ENCODE measurements around the gene KLF9. TPM values are rescaled to one million over a fixed set of nuclear protein-coding genes. Genes with fewer than 3 reads are reported as not detected.
A peak's percentile ranks its signal among the peaks of the same experiment; 100 is the strongest.
"Not testable (repeated sequence)": the region's sequence is repeated elsewhere in the genome, so short reads cannot be mapped to it uniquely, and the experiment has no call there.

KLF9 gene
- total RNA-seq, 1 donor from 2014 or later: 6.1 TPM

DNA sequence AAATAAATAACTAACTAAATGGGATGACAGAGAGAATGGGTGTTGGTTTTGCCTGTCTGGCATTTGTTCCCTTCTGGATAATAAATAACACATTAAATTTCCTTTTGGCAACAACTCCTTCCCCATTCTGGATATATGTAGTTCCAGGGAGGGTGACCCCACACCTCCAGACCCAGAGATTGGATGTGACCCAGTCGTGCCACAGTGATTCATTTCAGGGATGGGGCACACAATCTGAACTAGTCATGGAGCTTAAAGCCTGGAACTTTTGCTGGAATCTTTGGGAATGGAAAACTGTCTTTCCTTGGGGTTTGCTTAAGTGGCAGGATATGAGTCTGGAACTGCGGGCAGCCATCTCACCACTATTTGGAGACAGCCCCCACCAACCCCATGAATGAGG lies 11.3 kb downstream of the KLF9 start:
- ATAC-seq: no peak

DNA sequence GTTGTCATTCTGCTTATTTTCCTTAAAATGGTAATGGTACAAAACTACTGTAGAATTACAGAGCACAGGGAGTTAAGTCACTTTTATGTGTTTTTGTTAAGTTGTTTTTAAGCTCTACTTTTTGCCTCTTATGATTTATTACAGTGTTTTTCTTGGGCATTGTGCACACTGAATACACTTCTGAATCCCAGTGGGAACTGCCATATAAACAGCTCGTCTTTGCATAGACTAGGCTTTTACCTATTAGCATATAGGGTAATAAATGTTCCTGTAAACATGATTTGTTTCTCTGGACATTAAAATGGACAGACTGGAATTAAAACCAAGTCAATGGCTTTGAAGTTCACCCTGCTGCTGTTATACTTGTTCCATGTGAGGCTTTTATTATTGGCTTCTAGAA lies 12.2 kb downstream of the KLF9 start:
- ATAC-seq: no peak

DNA sequence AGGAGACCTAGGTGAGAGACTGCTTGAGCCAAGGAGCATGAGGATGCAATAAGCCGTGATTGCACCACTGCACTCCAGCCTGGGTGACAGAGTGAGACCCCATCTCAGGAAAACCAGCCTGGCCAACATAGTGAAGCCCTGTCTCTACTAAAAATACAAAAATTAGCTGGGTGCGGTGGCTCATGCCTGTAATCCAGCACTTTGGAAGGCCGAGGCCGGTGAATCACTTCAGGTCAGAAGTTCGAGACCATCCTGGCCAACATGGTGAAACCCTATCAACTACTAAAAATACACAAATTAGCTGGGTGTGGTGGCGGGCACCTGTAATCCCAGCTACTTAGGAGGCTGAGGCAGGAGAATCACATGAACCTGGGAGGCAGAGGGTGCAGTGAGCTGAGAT lies 13.2 kb downstream of the KLF9 start:
- not testable (repeated sequence) for ATAC-seq

DNA sequence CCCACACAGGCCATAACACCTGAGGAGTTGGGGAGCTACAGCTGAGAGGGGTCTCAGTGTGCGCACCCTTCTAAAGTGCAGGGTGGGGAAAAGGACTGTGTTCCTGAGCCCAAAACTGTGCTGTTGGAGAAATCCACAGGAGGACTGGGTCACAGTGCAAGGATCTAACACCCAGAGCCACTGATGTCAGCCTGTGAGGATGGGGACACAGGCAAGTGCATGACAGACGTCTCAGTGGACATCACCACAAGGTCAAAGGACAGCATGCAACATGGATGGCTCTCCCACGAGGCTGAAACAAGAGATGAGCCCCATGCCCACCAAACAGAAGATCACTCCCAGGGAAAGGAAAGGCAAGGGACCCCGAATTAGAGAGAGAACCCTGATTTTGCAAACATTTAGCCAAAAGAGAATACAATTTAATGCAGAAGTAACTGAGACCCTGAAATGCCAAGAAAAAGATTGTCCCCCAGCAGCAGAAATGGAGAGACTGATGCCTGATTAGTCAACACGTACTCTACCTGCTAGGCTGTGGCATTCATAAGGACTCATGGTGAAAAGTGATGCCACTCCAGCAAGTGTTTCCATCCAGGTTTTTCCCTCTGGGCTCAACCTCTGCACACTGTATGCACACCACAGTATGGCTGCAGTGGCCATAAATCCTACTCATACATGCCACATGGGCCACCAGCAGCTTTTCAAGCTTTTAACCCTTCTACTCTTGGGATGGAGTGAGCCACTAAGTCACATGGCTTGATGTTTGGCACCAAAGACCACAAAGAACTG lies 14.2 kb downstream of the KLF9 start:
- no peak for ATAC-seq

DNA sequence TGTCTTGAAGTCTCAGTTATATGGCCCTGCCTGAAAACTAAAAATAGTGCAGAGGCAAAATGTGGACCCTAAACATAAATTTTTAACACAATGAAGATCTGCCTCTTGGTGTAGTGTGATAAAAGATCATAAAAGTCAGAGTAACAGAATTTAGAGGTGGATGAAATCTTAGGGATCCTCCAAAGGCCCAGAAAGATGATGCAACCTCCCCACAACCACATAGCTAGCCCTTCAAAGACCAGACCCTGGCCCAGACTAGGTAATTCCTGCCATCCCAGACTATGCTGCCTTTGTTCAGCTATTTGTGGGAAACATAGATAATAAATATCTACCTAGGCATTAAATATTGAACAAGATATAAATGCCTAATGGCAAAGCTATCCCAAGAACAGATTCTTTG lies 15.3 kb downstream of the KLF9 start:
- no peak for ATAC-seq

DNA sequence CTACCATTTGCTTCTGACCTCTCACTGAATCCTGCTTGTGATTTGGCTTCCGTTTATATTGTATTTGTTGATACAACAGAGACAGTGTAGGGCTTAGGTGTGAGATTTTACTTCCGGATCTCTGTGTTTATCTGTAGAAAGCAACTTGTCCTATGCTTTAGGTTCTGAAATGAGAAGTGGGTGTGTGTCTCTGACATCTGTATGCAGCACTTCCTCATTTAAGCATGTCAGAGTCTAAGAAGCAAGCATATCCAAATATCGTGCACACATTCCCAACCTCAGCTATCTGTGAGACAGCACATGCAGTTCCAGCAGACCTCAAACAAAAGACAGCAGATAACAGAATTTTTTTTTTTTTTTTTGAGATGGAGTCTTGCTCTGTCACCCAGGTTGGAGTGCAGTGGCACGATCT lies 16.3 kb downstream of the KLF9 start:
- peak; percentile 59 for ATAC-seq

DNA sequence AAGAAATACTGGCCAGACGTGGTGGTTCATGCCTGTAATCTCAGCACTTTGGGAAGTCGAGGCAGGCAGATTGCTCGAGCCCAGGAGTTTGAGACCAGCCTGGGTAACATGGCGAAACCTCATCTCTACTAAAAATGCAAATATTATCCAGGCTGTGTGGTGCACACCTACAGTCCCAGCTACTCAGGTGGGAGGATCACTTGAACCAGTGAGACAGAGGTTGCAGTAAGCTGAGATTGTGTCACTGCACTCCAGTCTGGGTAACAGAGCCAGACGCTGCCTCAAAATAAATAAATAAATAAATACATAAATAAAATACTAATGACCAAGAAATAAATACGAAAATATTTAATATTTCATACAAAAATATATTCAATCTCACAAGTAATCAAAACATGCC lies 18.8 kb downstream of the KLF9 start:
- ATAC-seq: no peak

DNA sequence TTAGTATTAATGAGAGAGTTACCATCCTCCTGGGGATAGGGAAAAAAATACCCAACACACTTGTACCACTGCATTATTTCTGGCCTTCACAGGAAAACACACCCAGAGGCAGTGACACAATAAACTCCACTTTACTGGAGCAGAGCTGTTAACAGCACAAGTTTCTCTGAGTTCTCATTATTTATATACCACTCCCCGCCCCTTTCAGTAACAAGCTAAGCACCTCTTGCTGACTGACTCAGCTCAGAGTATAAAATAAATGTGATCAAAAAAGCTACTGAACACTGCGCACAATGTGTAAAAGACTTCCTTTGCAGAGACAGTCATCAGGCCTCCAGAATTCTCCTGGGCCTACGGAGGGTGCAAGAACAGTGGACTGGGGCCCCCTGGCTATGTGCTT lies 21.6 kb downstream of the KLF9 start:
- ATAC-seq: no peak

DNA sequence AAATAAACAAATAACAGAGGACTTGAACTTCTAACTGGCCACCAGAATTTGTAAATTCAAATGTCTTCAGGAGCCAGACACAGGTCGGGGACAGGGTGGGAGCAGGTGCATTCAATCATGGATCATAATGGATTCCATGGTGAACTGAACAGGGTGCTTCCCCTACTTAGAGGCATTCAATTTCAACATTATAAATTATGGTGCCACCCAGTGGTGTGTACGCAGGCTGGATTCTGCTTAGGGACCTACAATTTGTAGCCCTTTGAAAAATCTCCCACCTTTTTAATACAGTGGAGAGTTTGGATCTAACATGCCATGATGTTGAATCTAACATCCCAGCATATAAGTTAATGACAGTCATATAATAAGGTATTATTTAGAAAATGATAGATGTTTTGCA lies 22.3 kb downstream of the KLF9 start:
- no peak for ATAC-seq

DNA sequence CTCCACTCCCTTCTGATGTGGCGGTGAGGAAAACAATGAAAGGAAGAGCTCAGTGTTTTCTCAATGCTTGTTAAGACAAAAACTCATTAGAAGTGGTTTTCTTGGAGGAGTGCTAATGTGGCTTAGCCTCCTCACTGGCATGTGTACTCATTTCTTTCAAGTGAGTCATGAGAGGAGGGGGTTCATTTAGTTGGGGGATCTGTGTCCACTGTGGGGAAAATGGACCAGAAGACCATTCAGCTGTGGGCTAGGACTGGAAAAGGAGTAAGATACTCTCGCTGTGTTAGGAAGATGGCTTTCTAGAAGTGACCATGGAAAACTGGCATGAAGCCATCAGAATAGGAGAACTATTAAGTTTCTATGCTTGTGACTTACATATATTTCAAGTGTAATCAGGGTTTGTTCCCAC lies 23.5 kb downstream of the KLF9 start:
- ATAC-seq: no peak

DNA sequence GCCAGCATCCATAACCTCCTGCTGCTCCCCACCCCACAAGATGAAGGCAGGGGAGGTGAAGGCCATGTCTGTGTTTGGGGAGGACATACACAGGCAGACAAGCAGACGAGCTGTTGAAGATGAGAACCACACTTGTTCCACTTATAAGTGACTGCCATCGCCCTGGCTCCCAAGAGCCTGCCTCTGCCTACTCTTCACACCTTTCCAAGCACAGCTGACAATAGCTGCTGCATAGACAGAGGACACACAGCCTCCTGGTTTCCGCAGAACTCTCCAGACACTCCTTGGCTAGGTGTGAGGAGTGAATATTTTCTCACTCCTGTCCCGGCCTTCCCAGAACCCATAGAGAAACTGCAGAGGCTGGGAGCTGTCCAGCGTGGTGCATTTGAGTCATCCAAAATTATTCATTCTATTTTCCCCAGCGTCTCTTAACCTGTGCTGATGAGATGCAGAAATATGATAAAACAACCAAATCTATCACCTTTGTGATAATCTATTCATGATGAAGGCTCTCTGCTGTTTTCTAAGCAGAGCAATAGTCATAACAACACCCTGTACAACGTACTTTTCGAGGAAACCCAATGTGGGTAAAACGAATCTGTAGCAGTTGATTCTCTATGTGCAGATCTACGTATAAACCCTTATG lies 24.7 kb downstream of the KLF9 start:
- no peak for ATAC-seq

DNA sequence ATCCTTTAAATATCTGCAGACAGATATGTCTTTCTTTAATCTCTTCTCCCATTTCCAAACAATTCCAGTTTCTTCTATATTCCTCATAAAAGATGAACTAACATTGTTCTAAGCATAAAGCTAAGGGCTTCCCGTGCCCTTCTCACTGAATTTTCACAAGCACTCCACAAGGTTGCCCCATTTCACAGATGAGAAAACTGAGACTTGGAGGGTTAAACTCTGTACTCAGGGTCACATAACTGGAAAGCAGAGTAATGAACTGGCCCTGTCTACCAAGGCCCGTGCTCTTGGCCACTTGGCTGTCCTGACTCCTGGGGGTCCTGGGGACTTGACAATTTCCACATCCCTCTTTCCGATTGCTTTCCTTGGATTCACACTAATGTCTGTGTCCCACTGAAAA lies 25.3 kb downstream of the KLF9 start:
- ATAC-seq: no peak

DNA sequence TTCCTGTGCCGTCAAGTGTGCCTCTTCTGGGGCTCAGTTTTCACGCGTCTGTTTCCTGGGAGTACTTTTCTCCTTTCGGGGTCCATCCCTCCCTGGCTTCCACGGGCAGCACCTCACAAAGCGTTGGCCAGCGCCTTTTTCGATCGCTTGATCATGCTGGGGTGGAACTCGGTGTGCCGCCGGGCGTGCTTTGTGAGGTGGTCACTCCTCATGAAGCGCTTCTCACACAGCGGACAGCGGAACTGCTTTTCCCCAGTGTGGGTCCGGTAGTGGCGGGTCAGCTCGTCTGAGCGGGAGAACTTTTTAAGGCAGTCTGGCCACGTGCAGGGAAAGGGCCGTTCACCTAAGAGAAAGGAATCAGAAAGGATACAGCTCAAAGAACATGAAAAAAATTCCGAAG lies 26.8 kb downstream of the KLF9 start:
- no peak for ATAC-seq

DNA sequence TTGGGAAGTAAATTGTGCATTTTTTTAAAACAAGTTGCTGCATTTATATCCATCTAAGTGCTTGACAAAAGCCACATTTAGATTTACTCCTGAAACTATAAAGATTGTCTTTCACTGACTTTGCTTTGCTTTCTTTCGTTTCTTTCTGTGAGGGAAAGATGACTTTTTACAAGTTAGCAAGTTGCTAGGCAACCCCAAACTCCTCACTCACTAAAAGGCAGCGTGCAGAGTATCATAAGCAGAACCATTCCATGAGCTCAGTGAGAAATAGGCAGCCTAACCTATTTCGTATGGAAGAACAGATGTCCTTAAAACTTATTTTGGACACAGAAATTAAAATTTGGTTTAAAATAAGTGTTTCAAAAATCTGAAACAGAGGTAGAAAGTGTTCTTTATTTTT lies 29.0 kb downstream of the KLF9 start:
- ATAC-seq: no peak

DNA sequence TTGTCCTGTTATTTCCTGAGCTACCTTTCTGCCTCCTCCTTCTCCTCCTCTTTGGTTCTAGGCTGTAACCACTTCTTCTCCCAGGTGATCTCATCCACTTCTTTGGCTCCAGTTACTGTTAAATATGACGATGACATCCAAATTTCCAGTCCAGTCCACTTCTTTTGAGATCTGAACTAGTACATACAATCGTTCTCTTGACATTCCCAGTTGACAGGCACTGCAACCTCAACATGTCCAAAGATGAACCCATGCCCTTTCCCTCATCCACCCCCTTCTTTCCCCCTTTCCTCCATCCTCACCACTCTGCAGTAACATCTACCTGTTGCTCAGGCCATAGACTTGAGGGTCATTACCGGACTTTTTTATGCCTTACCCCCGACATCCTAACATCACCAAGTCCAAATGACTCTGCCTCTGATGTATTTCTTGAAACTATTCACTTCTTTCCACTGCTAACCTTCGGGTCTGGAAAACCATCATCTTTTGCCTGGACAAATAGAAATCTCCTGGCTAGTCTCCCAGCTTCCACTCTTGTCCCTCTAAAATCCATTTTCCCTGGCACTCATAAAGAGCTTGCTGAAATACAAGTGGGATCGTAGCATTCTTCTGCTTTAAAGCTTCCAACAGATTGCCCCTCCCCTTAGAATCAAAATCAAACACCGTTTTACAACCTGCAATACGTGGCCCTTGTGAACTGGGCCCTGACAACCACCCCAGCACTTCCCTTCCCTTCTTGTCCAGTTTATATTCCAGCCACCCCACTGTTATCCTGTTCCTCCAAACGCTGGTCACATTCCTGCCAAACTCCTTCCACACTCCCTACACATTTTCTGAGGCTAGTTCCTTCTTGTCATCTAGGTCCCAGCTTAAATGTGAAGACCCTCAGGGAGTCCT lies 31.5 kb downstream of the KLF9 start:
- no peak for ATAC-seq

DNA sequence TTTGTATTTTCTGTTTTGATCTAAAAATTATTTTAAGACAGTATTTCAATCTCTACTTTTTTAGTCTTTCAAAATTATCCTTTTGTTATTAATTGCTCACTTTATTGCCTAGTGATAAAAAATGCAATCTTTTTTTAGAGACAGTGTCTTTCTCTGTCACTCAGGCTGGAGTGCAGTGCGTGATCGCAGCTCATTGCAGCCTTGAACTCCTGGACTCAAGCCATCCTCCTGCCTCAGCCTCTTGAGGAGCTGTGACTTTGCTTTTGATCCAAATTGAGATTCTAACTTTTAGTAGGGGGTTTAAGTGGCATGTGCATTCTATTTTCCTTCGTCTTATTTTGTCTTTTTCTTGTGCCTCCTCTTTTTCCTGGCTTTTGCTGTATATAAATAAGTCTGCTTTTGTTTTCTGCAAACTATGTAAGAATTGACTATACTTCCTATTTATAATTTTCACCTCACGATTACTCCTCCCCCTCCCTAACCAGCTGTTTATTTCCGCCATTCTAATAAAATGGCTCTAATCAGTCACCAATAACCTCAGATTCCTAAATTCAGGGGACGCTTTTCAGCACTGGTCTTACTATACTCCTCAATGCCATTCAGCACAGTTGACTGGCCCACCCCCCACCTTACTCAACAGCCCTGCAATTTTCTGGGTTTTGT lies 32.3 kb downstream of the KLF9 start:
- ATAC-seq: no peak

DNA sequence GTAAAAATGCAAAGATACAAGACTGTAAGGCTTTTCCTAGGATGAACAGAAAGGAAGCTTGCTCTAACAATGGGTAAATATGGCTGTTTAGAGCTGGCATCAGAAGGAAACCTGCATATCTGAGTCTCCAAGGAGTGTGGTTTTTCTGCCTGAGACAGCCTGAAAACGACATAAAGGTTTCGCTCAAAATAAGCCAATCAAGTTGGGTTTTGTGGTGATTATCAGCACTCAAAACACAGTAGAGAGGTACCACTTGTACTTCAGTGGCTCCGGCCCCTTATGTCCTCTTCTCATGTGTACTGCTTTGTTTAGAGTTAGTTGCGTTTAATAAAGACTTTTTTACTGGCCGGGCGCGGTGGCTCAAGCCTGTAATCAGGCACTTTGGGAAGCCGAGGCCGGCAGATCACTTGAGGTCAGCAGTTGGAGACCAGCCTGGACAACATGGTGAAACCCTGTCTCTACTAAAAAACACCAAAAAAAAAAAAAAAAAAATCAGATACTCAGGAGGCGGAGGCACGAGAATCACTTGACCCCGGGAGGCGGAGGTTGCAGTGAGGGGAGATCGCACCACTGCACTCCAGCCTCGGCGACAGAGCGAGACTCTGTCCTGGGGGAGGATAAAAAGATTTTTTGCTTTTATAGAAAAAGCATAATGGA lies 39.4 kb downstream of the KLF9 start:
- ATAC-seq: no peak

DNA sequence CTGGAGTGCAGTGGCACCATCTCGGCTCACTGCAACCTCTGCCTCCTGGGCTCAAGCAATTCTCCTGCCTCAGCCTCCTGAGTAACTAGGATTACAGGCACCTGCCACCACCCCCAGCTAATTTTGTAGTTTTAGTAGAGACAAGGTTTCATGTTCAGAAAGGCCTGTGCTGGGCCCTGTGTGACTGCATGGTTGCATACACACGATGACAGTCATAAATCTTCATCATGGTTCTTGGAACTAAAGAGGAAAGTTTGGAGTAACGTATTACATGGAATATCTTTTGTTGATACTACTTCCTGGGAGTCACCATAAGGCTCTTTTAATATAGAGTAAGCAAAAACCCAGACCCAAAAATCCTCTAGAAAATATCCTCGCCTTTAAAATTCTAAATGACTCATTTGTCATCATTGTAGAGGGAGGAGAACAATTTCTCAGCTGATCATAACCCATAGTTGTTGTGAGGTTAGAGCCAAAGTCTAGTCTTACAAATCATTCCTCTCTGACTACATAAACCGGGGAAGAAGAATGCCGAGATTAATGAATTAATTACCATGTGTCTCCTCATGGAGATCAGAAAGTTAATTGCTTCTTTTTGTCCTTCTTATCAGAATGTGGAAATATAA lies 47.0 kb downstream of the KLF9 start:
- no peak for ATAC-seq

DNA sequence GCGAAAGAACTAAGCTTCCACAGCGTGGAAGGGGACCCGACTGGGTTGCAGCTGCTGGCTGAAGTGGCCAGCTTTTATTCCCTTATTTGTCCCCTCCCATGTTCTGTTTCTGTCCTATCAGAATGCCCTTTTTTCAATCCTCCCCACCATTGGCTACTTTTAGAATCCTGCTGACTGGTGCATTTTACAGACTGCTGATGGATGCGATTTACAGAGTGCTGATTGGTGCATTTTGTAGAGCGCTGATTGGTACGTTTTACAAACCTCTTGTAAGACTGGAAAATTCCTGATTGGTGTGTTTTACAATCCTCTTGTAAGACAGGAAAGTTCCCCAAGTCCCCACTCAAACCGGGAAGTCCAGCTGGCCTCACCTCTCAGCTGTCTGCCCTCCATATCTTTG lies 50.7 kb downstream of the KLF9 start:
- ATAC-seq: no peak

DNA sequence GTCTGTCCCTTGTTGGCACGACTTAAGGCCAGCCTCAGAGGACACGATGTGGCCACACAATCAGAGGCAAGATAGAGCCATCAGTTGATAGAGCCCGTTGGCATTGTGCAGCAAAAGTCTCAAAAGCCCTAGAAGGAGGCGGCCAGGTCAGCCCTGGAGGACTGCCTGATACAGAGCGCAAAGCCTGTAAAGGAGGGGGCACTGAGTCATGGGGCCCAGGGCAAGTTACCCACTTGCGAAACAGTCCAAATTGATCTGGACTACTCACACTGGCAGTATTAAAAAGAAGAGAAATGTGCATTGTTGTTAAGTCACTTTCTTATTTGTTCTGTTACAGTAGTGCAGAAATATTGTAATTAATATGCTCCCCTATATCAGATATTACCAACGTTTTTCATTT lies 51.5 kb downstream of the KLF9 start:
- peak; percentile 48 for ATAC-seq

DNA sequence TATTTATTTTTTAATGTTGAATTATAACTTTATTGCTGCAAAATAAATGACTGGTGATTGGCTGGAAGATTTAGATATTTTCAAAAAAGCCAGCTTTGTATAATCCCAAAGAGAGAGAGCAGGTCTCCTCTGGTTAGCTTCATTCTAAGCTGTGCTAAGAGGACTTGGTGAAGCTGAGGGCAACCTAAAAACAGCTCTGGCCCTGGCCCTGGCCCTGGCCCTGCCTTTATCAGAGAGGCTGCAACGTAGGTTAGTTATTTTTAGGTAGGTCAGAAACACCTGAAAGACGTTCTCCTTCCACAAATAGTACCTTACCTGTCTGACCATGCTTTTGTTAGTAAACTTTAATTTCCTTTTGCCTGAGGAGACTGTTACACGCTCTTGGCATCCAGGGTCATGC lies 58.7 kb downstream of the KLF9 start:
- ATAC-seq: no peak

DNA sequence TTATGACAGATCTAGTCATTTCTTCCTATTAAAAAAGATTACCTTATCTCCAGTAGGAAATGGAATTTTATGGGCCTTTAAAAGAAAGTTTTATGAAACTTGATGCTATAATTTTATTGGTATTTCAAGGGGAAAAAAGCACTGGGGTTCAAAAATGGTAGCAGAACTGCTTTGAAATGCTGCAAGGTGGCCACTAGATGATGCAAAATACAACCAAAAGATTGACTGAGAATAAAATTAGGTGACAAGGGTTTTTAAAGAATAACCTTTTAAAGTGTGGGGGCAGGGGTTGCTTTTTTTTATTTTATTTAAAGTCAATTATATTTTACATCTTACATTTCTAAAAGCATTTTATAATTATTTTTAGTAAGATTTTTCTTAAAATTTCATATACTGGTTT lies 61.7 kb downstream of the KLF9 start:
- no peak for ATAC-seq
